ENCODE results near the gene USE1.

DNA sequence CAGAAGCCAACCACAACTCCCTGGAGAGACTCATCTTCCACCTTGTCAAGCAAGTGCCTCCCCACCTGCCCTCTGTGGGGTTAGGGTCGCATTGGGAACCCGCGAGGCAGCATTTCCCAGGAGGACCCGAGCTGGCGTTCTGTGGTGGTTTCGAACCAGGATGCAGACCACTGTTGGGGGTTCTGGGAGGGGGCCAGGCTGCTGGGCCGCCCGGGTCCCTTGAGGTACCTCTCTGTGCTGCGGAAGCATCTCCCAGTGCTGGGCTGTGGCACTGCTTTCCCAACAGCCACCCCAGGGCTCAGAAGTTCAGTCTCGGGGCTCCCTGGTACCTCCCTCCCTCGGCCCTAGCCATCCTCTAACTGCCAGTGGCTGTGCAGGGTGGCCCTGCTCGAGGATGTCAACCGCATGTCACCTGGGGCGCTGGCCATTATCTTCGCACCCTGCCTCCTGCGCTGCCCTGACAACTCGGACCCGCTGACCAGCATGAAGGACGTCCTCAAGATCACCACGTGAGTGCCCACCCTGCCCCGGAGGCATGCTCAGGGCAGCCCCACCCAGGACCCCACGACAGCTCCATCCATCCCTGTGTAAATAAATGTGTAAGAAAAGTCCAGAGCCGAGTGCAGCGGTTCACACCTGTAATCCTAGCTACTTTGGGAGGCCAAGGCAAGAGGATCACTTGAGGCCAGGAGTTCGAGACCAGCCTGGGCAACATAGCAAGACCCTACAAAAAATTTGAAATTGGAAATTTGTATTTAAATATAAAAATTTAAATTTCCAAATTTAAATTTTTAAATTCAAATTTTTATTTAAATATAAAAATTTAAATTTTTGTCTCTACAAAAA, 8.2 kb upstream of the USE1 start:
- TF ChIP-seq, protein P1, sequence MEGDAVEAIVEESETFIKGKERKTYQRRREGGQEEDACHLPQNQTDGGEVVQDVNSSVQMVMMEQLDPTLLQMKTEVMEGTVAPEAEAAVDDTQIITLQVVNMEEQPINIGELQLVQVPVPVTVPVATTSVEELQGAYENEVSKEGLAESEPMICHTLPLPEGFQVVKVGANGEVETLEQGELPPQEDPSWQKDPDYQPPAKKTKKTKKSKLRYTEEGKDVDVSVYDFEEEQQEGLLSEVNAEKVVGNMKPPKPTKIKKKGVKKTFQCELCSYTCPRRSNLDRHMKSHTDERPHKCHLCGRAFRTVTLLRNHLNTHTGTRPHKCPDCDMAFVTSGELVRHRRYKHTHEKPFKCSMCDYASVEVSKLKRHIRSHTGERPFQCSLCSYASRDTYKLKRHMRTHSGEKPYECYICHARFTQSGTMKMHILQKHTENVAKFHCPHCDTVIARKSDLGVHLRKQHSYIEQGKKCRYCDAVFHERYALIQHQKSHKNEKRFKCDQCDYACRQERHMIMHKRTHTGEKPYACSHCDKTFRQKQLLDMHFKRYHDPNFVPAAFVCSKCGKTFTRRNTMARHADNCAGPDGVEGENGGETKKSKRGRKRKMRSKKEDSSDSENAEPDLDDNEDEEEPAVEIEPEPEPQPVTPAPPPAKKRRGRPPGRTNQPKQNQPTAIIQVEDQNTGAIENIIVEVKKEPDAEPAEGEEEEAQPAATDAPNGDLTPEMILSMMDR (IDR thresholded peaks at IDR 0.05): no peak
- TF ChIP-seq POLR2A (IDR thresholded peaks at IDR 0.05) (no peak), POLR2AphosphoS5 (IDR thresholded peaks at IDR 0.05) (no peak), EP300 (IDR thresholded peaks at IDR 0.05) (no peak)

Measured in stomach (tissue), 4 donors.